Measurements from ENCODE around the gene CAND2. TPM values are rescaled to one million over a fixed set of nuclear protein-coding genes. Genes with fewer than 3 reads are reported as not detected.

Gene CAND2
- total RNA-seq, 4 donors from 2014 or later: 10.8 to 26.8 (median 19.6) TPM

GRCh38 chr3:12754313-12754712, 42.2 kb upstream of the CAND2 start:
- H3K4me1 ChIP-seq: peaks cover 26 to 37% (median 31%) of the 10 kb centered on the region in 4 donors
- H3K27me3 ChIP-seq: no peaks in the 10 kb centered on the region
- 100% methylated on average over 1 of the region's 1 CpG for WGBS
- TF ChIP-seq POLR2AphosphoS5 (IDR thresholded peaks at IDR 0.05) (no peak), POLR2A (IDR thresholded peaks at IDR 0.05; ENCODE audit: low read depth) (no peak), EP300 (IDR thresholded peaks at IDR 0.05) (no peak), CTCF (IDR thresholded peaks at IDR 0.05) (no peak)
- no peaks in the 10 kb centered on the region for H3K9me3 ChIP-seq
- no peak overlapping the region for H3K4me3 ChIP-seq
- no peaks in the 10 kb centered on the region for H3K36me3 ChIP-seq
- no peak for DNase-seq (ENCODE audit: extremely low spot score)
- no peak overlapping the region for H3K27ac ChIP-seq (replicated peaks in 1 of 4)
- intact Hi-C loops (cut with DNase I): no loop called here

GRCh38 chr3:12755754-12756153, 40.7 kb upstream of the CAND2 start:
- intact Hi-C loops (cut with DNase I): no loop called here
- Histone ChIP-seq H3K4me1 (peaks cover 16 to 24% (median 22%) of the 10 kb centered on the region in 4 donors), H3K27ac (replicated peaks in 1 of 4) (no peak overlapping the region), H3K4me3 (no peak overlapping the region), H3K27me3 (no peaks in the 10 kb centered on the region), H3K36me3 (no peaks in the 10 kb centered on the region), H3K9me3 (no peaks in the 10 kb centered on the region)
- DNase-seq (ENCODE audit: extremely low spot score): no peak
- TF ChIP-seq CTCF (IDR thresholded peaks at IDR 0.05) (no peak), EP300 (IDR thresholded peaks at IDR 0.05) (no peak), POLR2A (IDR thresholded peaks at IDR 0.05; ENCODE audit: low read depth) (no peak), POLR2AphosphoS5 (IDR thresholded peaks at IDR 0.05) (no peak)
- 78% methylated on average over 6 of the region's 6 CpGs for WGBS

GRCh38 chr3:12756175-12756574, 40.3 kb upstream of the CAND2 start:
- 83% methylated on average over 4 of the region's 4 CpGs for WGBS
- intact Hi-C loops (cut with DNase I): no loop called here
- peaks cover 14 to 23% (median 19%) of the 10 kb centered on the region in 4 donors for H3K4me1 ChIP-seq
- DNase-seq (ENCODE audit: extremely low spot score): no peak
- no peaks in the 10 kb centered on the region for H3K9me3 ChIP-seq
- TF ChIP-seq POLR2AphosphoS5 (IDR thresholded peaks at IDR 0.05) (no peak), EP300 (IDR thresholded peaks at IDR 0.05) (no peak), CTCF (IDR thresholded peaks at IDR 0.05) (no peak), POLR2A (IDR thresholded peaks at IDR 0.05; ENCODE audit: low read depth) (no peak)
- H3K27me3 ChIP-seq: no peaks in the 10 kb centered on the region
- no peak overlapping the region for H3K27ac ChIP-seq (replicated peaks in 1 of 4)
- H3K36me3 ChIP-seq: no peaks in the 10 kb centered on the region
- no peak overlapping the region for H3K4me3 ChIP-seq

GRCh38 chr3:12756635-12757034, 39.8 kb upstream of the CAND2 start:
- no peaks in the 10 kb centered on the region for H3K9me3 ChIP-seq
- no peak for TF ChIP-seq POLR2A (IDR thresholded peaks at IDR 0.05; ENCODE audit: low read depth)
- TF ChIP-seq POLR2AphosphoS5 (IDR thresholded peaks at IDR 0.05): no peak
- TF ChIP-seq CTCF (IDR thresholded peaks at IDR 0.05): no peak
- TF ChIP-seq EP300 (IDR thresholded peaks at IDR 0.05): no peak
- no peak overlapping the region for H3K27ac ChIP-seq (replicated peaks in 1 of 4)
- intact Hi-C loops (cut with DNase I): no loop called here
- DNase-seq (ENCODE audit: extremely low spot score): no peak
- peaks cover 14 to 23% (median 19%) of the 10 kb centered on the region in 4 donors for H3K4me1 ChIP-seq
- no peaks in the 10 kb centered on the region for H3K27me3 ChIP-seq
- WGBS: 100% methylated on average over 3 of the region's 3 CpGs
- H3K36me3 ChIP-seq: no peaks in the 10 kb centered on the region
- H3K4me3 ChIP-seq: no peak overlapping the region
